Neural progenitor cell (in vitro differentiated cells): ENCODE results near the gene NCOA1.

Source experiments
- CTCF ChIP-seq: fragments of 200-600 bp; sonication (generic); IDR thresholded peaks from 2 replicates; pipeline ENCODE4 v1.5.1; 2017; ENCODE audit warnings: antibody characterized with exemption, mild to moderate bottlenecking
- EZH2 ChIP-seq: fragments of 200-600 bp; sonication (generic); IDR thresholded peaks from 2 replicates; pipeline ENCODE4 v1.6.1; 2017; ENCODE audit warnings: antibody characterized with exemption, mild to moderate bottlenecking, moderate library complexity

- TF ChIP-seq CTCF = no peak
- no peak for TF ChIP-seq EZH2
Observed at GRCh38 chr2:24731923-24732322, 240.9 kb downstream of the NCOA1 start.
